GM12872 (cell line): ENCODE results near the gene SMU1.

ENCODE experiments used
- CTCF ChIP-seq: IDR thresholded peaks from 3 replicates; pipeline ENCODE4 v1.5.1; 2011; ENCODE audit warnings: low read depth, mild to moderate bottlenecking, low read length, moderate library complexity; ENCODE audit not compliant: insufficient read depth

The SMU1 gene

GRCh38 chr9:33025572-33026342 lies 50.7 kb downstream of the SMU1 start:
- no peak for TF ChIP-seq CTCF

GRCh38 chr9:33024966-33025571 lies 51.4 kb downstream of the SMU1 start, which contains the start of gene DNAJA1:
Gene DNAJA1 (plus strand): TSS chr9:33025273. CDS start chr9:33026485, 1,212 bp downstream.
- no peak for TF ChIP-seq CTCF

GRCh38 chr9:33024126-33024965 lies 52.1 kb downstream of the SMU1 start:
- no peak for TF ChIP-seq CTCF

GRCh38 chr9:33023661-33024060 lies 52.8 kb downstream of the SMU1 start:
- no peak for TF ChIP-seq CTCF

- no peak for TF ChIP-seq CTCF
Observed at GRCh38 chr9:33022755-33023154, 53.7 kb downstream of the SMU1 start.

- TF ChIP-seq CTCF, result no peak
Observed at GRCh38 chr9:33022303-33022702, 54.2 kb downstream of the SMU1 start.

GRCh38 chr9:33019797-33020196 lies 56.7 kb downstream of the SMU1 start:
- TF ChIP-seq CTCF, result no peak
